SK-N-SH (cell line): ENCODE data around the gene PRX. TPM values are rescaled to one million over a fixed set of nuclear protein-coding genes. Genes with fewer than 3 reads are reported as not detected.

Source experiments
- CTCF ChIA-PET: fragments of 300-600, 350-600 bp; formaldehyde crosslinking; extraction: SDS; loops from one replicate; lab custom pipeline; 2021; lab: Yijun Ruan, JAX
- POLR2A ChIA-PET: fragments of 350-600 bp; sonication (Branson Sonifier 250); formaldehyde crosslinking; extraction: SDS; loops from one replicate; lab custom pipeline; 2020; ENCODE audit warnings: antibody characterized with exemption, inconsistent platforms; lab: Yijun Ruan, JAX
- DNase-seq: peaks from one replicate; pipeline ENCODE4 v3.0.0; 2012
- H2AFZ ChIP-seq: fragments of 200-600 bp; sonication (generic); 2 replicates; pipeline ENCODE4 v1.8.1; 2016; ENCODE audit warnings: antibody characterized with exemption, mild to moderate bottlenecking, low read depth
- H3F3A ChIP-seq: fragments of 200-600 bp; sonication (generic); replicated peaks from 2 replicates; pipeline ENCODE3; 2016; ENCODE audit warnings: antibody characterized with exemption, mild to moderate bottlenecking; ENCODE audit not compliant: insufficient read depth
- H3K27ac ChIP-seq, 2 experiments: fragments of 200-500 bp in 1 of 2; fragments of 200-600 bp in 1 of 2; sonication (Bioruptor generic) in 1 of 2; sonication (generic), shearing (Covaris generic) in 1 of 2; 2 replicates each; pipeline versions ENCODE4 v1.5.1 to v1.6.1; 2014 to 2016; ENCODE audit warnings: low read depth in 2 of 2, inconsistent platforms in 1 of 2, low read length in 1 of 2, mild to moderate bottlenecking in 1 of 2, mixed read lengths in 1 of 2
- H3K27me3 ChIP-seq: fragments of 200-600 bp; sonication (generic), shearing (Covaris generic); 2 replicates; pipeline ENCODE4 v1.6.1; 2016; ENCODE audit warnings: mixed run types; ENCODE audit not compliant: insufficient read depth
- H3K36me3 ChIP-seq, 2 experiments: fragments of 200-500 bp in 1 of 2; fragments of 200-600 bp in 1 of 2; sonication (Bioruptor generic) in 1 of 2; sonication (generic) in 1 of 2; replicated peaks in 1 of 2; 2 replicates each; pipeline versions ENCODE3 to v1.5.1; 2014 to 2016; ENCODE audit warnings: low read length in 1 of 2, mild to moderate bottlenecking in 1 of 2; ENCODE audit not compliant: insufficient read depth in 2 of 2, control insufficient read depth in 1 of 2
- H3K4me1 ChIP-seq, 2 experiments: fragments of 200-500 bp in 1 of 2; fragments of 200-600 bp in 1 of 2; sonication (Bioruptor generic) in 1 of 2; sonication (generic), shearing (Covaris generic) in 1 of 2; 2 replicates each; pipeline versions ENCODE4 v1.5.1 to v1.6.1; 2014 to 2016; ENCODE audit warnings: low read depth in 1 of 2, low read length in 1 of 2, mixed run types in 1 of 2; ENCODE audit not compliant: insufficient read depth in 2 of 2, control insufficient read depth in 1 of 2
- H3K4me2 ChIP-seq: fragments of 200-600 bp; sonication (generic), shearing (Covaris generic); 2 replicates; pipeline ENCODE4 v1.6.1; 2017; ENCODE audit warnings: mixed run types
- H3K4me3 ChIP-seq, 2 experiments: fragments of 200-500 bp in 1 of 2; fragments of 200-600 bp in 1 of 2; sonication (Bioruptor generic) in 1 of 2; sonication (generic), shearing (Covaris generic) in 1 of 2; 2 replicates each; pipeline versions ENCODE4 v1.5.1 to v1.8.1; 2014 to 2016; ENCODE audit warnings: low read depth in 2 of 2, inconsistent platforms in 1 of 2, low read length in 1 of 2, mild to moderate bottlenecking in 1 of 2, mixed read lengths in 1 of 2, moderate library complexity in 1 of 2
- H3K79me2 ChIP-seq: fragments of 200-600 bp; sonication (generic); 2 replicates; pipeline ENCODE4 v1.8.1; 2017; ENCODE audit warnings: mild to moderate bottlenecking; ENCODE audit not compliant: insufficient read depth
- H3K9ac ChIP-seq: fragments of 200-600 bp; sonication (generic); 2 replicates; pipeline ENCODE4 v1.6.1; 2017; ENCODE audit warnings: mixed run types
- H3K9me2 ChIP-seq: fragments of 200-600 bp; sonication (generic); 2 replicates; pipeline ENCODE4 v1.6.1; 2017; ENCODE audit warnings: mixed run types
- H3K9me3 ChIP-seq: fragments of 200-600 bp; sonication (generic); 2 replicates; pipeline ENCODE4 v1.6.1; 2017; ENCODE audit warnings: mixed run types, mild to moderate bottlenecking, moderate library complexity
- H4K20me1 ChIP-seq: fragments of 200-600 bp; sonication (generic); 2 replicates; pipeline ENCODE4 v1.6.1; 2017; ENCODE audit warnings: mild to moderate bottlenecking, mixed run types; ENCODE audit not compliant: insufficient read depth
- CHD2 ChIP-seq: fragments of 150-350 bp; IDR thresholded peaks from 2 replicates; pipeline ENCODE4 v1.6.1; 2018; ENCODE audit warnings: low read length; ENCODE audit not compliant: partially characterized antibody
- EP300 ChIP-seq, 2 experiments: IDR thresholded peaks; 2 replicates each; pipeline versions ENCODE4 v1.4.0 to v1.6.1; 2012; ENCODE audit warnings: borderline replicate concordance in 1 of 2, low read depth in 1 of 2, low read length in 1 of 2
- EZH2phosphoT487 ChIP-seq: fragments of 200-600 bp; sonication (generic); IDR thresholded peaks from 2 replicates; pipeline ENCODE4 v1.6.1; 2017; ENCODE audit warnings: low read depth, mixed run types, mild to moderate bottlenecking, antibody characterized with exemption, moderate library complexity, borderline replicate concordance
- FOXM1 ChIP-seq: IDR thresholded peaks from 2 replicates; pipeline ENCODE4 v1.4.0; 2012; ENCODE audit warnings: low read depth, mild to moderate bottlenecking
- GATA2 ChIP-seq: sonication (generic); formaldehyde crosslinking; IDR thresholded peaks from 2 replicates; pipeline ENCODE4 v1.5.0; 2020; ENCODE audit warnings: mild to moderate bottlenecking, missing genetic modification reagents
- JUND ChIP-seq: IDR thresholded peaks from 2 replicates; pipeline ENCODE4 v1.4.0; 2012
- MEF2A ChIP-seq: IDR thresholded peaks from 2 replicates; pipeline ENCODE4 v1.4.0; 2012; ENCODE audit warnings: low read depth, borderline replicate concordance
- NRF1 ChIP-seq: IDR thresholded peaks from 2 replicates; pipeline ENCODE4 v1.6.1; 2012; ENCODE audit warnings: low read depth, mild to moderate bottlenecking, low read length
- POLR2AphosphoS5 ChIP-seq: IDR thresholded peaks from 2 replicates; pipeline ENCODE4 v1.6.1; 2012; ENCODE audit warnings: low read depth, low read length
- RCOR1 ChIP-seq: fragments of 150-350 bp; IDR thresholded peaks from 2 replicates; pipeline ENCODE4 v1.6.1; 2017; ENCODE audit warnings: antibody characterized with exemption, low read length
- RXRA ChIP-seq: IDR thresholded peaks from 2 replicates; pipeline ENCODE4 v1.4.0; 2012; ENCODE audit warnings: low read depth, mild to moderate bottlenecking, borderline replicate concordance
- SMC3 ChIP-seq: IDR thresholded peaks from 2 replicates; pipeline ENCODE4 v1.6.1; 2012; ENCODE audit warnings: low read depth, low read length, improper control_type of control experiment
- TEAD4 ChIP-seq: IDR thresholded peaks from 2 replicates; pipeline ENCODE4 v1.4.0; 2012; ENCODE audit warnings: mild to moderate bottlenecking, borderline replicate concordance; ENCODE audit not compliant: insufficient read depth
- WGBS: methylation state at CpG from one replicate; pipeline ENCODE4 v1.1.6; 2017; ENCODE audit warnings: low lambda C conversion rate; 5-methylcytosine and 5-hydroxymethylcytosine counted together
- polyA plus RNA-seq, 3 experiments: library from polyadenylated mRNA; depleted of rRNA; stranded (reverse); fragments of >200 nt; gene quantifications; 2 replicates each; pipeline ENCODE4 v1.2.3, GENCODE V29; 2012
- TF ChIP-seq, protein P1 (sequence below): fragments of 200-600 bp; sonication (generic); IDR thresholded peaks from 2 replicates; pipeline ENCODE4 v1.6.1; 2017; ENCODE audit warnings: antibody characterized with exemption, mild to moderate bottlenecking, moderate library complexity
- TF ChIP-seq, protein P2 (sequence below): IDR thresholded peaks from 2 replicates; pipeline ENCODE4 v1.6.1; 2012; ENCODE audit warnings: mild to moderate bottlenecking, low read depth, low read length, moderate library complexity
- TF ChIP-seq, protein P3 (sequence below): fragments of 150-350 bp; IDR thresholded peaks from 2 replicates; pipeline ENCODE4 v1.6.1; 2017; ENCODE audit warnings: antibody characterized with exemption, low read length, low read depth, borderline replicate concordance
- TF ChIP-seq, protein P4 (sequence below): IDR thresholded peaks from 2 replicates; pipeline ENCODE4 v1.4.0; 2012; ENCODE audit warnings: low read depth
- TF ChIP-seq, protein P5 (sequence below): fragments of 150-350 bp; IDR thresholded peaks from 2 replicates; pipeline ENCODE4 v1.6.1; 2016; ENCODE audit warnings: mild to moderate bottlenecking, low read depth, low read length

The PRX gene
- polyA plus RNA-seq, 1 of the 3 experiments (the other 2 are of a cell fraction) = 2.2 TPM

DNA sequence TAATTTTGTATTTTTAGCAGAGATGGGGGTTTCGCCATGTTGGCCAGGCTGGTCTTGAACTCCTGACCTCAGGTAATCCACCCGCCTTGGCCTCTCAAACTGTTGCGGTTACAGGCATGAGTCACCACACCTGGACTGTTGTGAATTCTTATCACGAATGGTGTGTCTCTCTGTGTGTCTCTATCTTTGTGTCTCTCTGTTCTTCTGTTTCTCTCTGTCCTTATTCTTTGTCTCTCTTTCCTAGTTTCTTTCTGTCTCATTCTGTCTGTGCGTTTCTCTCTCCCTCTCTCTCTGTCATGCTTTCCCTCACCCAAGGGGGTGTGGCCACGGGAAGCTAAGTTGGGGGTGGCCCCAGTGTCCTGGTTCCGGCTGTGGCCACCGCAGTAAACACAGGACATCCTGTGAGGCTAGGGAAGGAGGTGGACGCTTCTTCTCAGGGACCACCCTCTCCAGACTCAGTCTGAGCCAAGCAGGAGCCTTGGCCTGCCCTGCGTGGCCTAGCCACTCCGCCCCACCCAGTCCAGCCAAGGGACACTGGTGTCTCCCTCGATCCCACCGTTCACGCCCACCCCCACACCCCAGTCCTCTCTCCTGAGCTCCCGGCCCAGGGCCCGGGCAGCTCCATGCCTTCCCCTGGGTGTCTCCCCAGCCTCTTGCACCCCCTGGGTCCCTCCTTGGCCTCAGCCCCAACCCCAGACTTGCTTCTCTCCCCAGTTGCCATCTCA, 3.9 kb upstream of the PRX start (continued):
- no peak for TF ChIP-seq NRF1
- TF ChIP-seq RCOR1 = no peak
- TF ChIP-seq POLR2AphosphoS5 = no peak
- TF ChIP-seq, protein P1, sequence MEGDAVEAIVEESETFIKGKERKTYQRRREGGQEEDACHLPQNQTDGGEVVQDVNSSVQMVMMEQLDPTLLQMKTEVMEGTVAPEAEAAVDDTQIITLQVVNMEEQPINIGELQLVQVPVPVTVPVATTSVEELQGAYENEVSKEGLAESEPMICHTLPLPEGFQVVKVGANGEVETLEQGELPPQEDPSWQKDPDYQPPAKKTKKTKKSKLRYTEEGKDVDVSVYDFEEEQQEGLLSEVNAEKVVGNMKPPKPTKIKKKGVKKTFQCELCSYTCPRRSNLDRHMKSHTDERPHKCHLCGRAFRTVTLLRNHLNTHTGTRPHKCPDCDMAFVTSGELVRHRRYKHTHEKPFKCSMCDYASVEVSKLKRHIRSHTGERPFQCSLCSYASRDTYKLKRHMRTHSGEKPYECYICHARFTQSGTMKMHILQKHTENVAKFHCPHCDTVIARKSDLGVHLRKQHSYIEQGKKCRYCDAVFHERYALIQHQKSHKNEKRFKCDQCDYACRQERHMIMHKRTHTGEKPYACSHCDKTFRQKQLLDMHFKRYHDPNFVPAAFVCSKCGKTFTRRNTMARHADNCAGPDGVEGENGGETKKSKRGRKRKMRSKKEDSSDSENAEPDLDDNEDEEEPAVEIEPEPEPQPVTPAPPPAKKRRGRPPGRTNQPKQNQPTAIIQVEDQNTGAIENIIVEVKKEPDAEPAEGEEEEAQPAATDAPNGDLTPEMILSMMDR = no peak
- no peak for TF ChIP-seq EP300 (IDR thresholded peaks at IDR 0.05; ENCODE audit: borderline replicate concordance in 1 of 2, low read depth in 1 of 2, low read length in 1 of 2)

DNA sequence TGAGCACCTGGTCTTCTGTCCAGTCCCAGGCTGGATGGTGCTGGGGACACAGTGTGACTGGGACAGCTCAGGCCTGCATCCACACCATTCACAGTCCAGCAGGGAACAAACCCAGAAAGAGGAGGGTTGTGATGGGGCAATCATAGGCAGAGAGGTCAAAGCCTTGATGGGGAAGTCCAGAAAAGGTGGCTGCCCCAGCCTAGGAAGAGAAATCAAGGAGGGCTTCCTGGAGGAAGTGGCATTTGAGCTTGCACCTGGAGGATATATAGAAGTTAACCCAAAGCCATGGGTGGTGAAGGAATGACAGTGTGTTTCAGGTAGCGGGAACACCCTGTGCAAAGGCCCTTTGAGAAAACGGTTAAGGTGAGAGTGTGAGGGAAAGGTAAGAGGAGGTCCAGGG, 2.6 kb upstream of the PRX start:
- no peak for DNase-seq
- Histone ChIP-seq H3K27ac (no peak overlapping the region), H3K4me3 (no peak overlapping the region), H3K9ac (no peak overlapping the region), H4K20me1 (no peaks in the 10 kb centered on the region), H3K79me2 (no peaks in the 10 kb centered on the region), H3K9me2 (no peaks in the 10 kb centered on the region), H3F3A (peaks cover 12% of the 10 kb centered on the region), H3K9me3 (no peaks in the 10 kb centered on the region), H3K27me3 (no peaks in the 10 kb centered on the region), H3K4me1 (no peaks in the 10 kb centered on the region; a peak in 1 of 4 replicates), H3K36me3 (no peaks in the 10 kb centered on the region), H3K4me2 (no peak overlapping the region), H2AFZ (no peak overlapping the region)
- WGBS = 93% methylated on average over 2 of the region's 2 CpGs
- ChIA-PET CTCF (interaction anchor here (1.1 to 2.2 kb wide), 4 partner anchors 9 to 111 kb away, joined by 3 to 7 read pairs (median 4); no protein-coding TSS in a partner anchor), POLR2A (no interaction called here)
- TF ChIP-seq EZH2phosphoT487 (no peak), FOXM1 (no peak), SMC3 (no peak), RXRA (no peak), NRF1 (no peak), MEF2A (no peak), RCOR1 (no peak), POLR2AphosphoS5 (no peak), GATA2 (CRISPR knock-in tag) (no peak), TEAD4 (no peak), EP300 (IDR thresholded peaks at IDR 0.05; ENCODE audit: borderline replicate concordance in 1 of 2, low read depth in 1 of 2, low read length in 1 of 2) (no peak), JUND (no peak), CHD2 (no peak)
- TF ChIP-seq, protein P2, sequence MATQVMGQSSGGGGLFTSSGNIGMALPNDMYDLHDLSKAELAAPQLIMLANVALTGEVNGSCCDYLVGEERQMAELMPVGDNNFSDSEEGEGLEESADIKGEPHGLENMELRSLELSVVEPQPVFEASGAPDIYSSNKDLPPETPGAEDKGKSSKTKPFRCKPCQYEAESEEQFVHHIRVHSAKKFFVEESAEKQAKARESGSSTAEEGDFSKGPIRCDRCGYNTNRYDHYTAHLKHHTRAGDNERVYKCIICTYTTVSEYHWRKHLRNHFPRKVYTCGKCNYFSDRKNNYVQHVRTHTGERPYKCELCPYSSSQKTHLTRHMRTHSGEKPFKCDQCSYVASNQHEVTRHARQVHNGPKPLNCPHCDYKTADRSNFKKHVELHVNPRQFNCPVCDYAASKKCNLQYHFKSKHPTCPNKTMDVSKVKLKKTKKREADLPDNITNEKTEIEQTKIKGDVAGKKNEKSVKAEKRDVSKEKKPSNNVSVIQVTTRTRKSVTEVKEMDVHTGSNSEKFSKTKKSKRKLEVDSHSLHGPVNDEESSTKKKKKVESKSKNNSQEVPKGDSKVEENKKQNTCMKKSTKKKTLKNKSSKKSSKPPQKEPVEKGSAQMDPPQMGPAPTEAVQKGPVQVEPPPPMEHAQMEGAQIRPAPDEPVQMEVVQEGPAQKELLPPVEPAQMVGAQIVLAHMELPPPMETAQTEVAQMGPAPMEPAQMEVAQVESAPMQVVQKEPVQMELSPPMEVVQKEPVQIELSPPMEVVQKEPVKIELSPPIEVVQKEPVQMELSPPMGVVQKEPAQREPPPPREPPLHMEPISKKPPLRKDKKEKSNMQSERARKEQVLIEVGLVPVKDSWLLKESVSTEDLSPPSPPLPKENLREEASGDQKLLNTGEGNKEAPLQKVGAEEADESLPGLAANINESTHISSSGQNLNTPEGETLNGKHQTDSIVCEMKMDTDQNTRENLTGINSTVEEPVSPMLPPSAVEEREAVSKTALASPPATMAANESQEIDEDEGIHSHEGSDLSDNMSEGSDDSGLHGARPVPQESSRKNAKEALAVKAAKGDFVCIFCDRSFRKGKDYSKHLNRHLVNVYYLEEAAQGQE = no peak
- TF ChIP-seq, protein P3, sequence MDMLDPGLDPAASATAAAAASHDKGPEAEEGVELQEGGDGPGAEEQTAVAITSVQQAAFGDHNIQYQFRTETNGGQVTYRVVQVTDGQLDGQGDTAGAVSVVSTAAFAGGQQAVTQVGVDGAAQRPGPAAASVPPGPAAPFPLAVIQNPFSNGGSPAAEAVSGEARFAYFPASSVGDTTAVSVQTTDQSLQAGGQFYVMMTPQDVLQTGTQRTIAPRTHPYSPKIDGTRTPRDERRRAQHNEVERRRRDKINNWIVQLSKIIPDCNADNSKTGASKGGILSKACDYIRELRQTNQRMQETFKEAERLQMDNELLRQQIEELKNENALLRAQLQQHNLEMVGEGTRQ = no peak
- TF ChIP-seq, protein P1 = no peak
- TF ChIP-seq, protein P4, sequence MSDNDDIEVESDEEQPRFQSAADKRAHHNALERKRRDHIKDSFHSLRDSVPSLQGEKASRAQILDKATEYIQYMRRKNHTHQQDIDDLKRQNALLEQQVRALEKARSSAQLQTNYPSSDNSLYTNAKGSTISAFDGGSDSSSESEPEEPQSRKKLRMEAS = no peak
- TF ChIP-seq, protein P5, sequence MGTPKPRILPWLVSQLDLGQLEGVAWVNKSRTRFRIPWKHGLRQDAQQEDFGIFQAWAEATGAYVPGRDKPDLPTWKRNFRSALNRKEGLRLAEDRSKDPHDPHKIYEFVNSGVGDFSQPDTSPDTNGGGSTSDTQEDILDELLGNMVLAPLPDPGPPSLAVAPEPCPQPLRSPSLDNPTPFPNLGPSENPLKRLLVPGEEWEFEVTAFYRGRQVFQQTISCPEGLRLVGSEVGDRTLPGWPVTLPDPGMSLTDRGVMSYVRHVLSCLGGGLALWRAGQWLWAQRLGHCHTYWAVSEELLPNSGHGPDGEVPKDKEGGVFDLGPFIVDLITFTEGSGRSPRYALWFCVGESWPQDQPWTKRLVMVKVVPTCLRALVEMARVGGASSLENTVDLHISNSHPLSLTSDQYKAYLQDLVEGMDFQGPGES = no peak
